ENCODE data around the gene CAMK1D. TPM values are rescaled to one million over a fixed set of nuclear protein-coding genes. Genes with fewer than 3 reads are reported as not detected.

Gene CAMK1D
- total and polyA plus RNA-seq, 2 of the 4 experiments (the other 2 are of a cell fraction), result 5.0 to 5.3 TPM

DNA sequence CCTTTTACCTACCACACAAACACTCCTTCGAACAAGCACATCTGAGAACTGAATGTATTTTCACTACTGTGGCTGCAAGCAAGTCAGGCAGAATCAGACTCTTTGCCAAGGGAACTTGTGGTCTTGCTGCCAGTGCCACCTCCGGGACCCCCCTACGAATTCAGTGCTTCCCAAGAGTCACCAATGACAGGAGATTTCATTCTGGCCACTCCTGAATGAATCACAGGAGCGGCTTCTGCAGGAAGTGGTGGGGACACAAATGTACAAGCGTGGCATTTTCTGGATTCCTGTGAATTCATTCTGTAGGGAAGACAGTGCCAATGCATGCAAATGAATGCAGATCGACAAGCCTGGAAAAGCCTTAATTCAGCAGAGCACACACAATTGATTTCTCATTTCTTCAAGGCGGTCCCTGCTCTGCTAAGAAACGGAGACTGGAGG lies 161.2 kb downstream of the CAMK1D start:
- intact Hi-C loops (cut with micrococcal nuclease) (no loop called here), dilution Hi-C loops (cut with HindIII; ENCODE audit: low sequenced_read_pairs, unreplicated experiment) (no loop called here), in situ Hi-C loops (cut with MboI; ENCODE audit: low sequenced_read_pairs) (no loop called here)
- H3K4me3 ChIP-seq (ENCODE audit: insufficient read depth, low read depth, low read length), result no peak overlapping the region
- no peak overlapping the region for H2BK15ac ChIP-seq (ENCODE audit: low read depth, low read length)
- no peak overlapping the region for H4K8ac ChIP-seq (ENCODE audit: low read depth in 2 of 2, low read length in 2 of 2)
- H2BK5ac ChIP-seq (ENCODE audit: low read depth, low read length, poor library complexity, severe bottlenecking), result no peak overlapping the region
- H3K9me3 ChIP-seq (ENCODE audit: control insufficient read depth, insufficient read depth, low read length), result peaks cover 2% of the 10 kb centered on the region; the same call in 1 of the 2 replicates
- H3K4me2 ChIP-seq (ENCODE audit: low read depth, low read length), result no peak overlapping the region
- H4K5ac ChIP-seq (ENCODE audit: low read depth, low read length), result no peak overlapping the region
- H2AFZ ChIP-seq (replicated peaks; ENCODE audit: low read length, poor library complexity), result no peak overlapping the region
- 57% methylated on average over 3 of the region's 8 CpGs; no CpG with 5 or more reads in 1 of the 2 experiments for WGBS, 2 experiments (ENCODE audit: extremely low coverage in 2 of 2, insufficient read length in 1 of 2)
- no peaks in the 10 kb centered on the region for H3K9me1 ChIP-seq (ENCODE audit: insufficient read depth, low read length)
- no peak overlapping the region for H2AK5ac ChIP-seq (ENCODE audit: low read depth, low read length)
- ATAC-seq (ENCODE audit: low read depth) (no peak), DNase-seq (no peak)
- no peak overlapping the region for H3K23ac ChIP-seq (ENCODE audit: low read depth, low read length)
- no peak overlapping the region for H3K4ac ChIP-seq (ENCODE audit: low read depth, low read length)
- H3K9ac ChIP-seq (ENCODE audit: low read depth, low read length), result no peak overlapping the region
- ChIA-PET CTCF (no interaction called here), POLR2A (ENCODE audit: unreplicated experiment) (no interaction called here)
- no peaks in the 10 kb centered on the region for H3K79me1 ChIP-seq (ENCODE audit: low read depth in 1 of 2, low read length in 2 of 2)
- H3K14ac ChIP-seq (replicated peaks; ENCODE audit: low read depth, low read length), result no peak overlapping the region
- H2BK20ac ChIP-seq (ENCODE audit: low read depth, low read length), result no peak overlapping the region
- no peak overlapping the region for H3K56ac ChIP-seq (ENCODE audit: extremely low read depth, insufficient read depth, low read length)
- H2AK9ac ChIP-seq (replicated peaks; ENCODE audit: low read depth, low read length, poor library complexity), result no peak overlapping the region
- no TSS peak for BruUV-seq (replicated peaks)
- H2BK120ac ChIP-seq (ENCODE audit: low read depth, low read length), result no peak overlapping the region
- TF ChIP-seq MAZ (IDR thresholded peaks at IDR 0.05; ENCODE audit: borderline replicate concordance, low read depth, low read length) (no peak), RFX5 (IDR thresholded peaks at IDR 0.05; ENCODE audit: low read depth, low read length) (no peak), RCOR1 (IDR thresholded peaks at IDR 0.05; ENCODE audit: insufficient replicate concordance, low read length) (no peak), BHLHE40 (IDR thresholded peaks at IDR 0.05; ENCODE audit: low read depth, low read length) (no peak), SMC3 (IDR thresholded peaks at IDR 0.05; ENCODE audit: low read depth, low read length) (no peak)
- no peak overlapping the region for H4K91ac ChIP-seq (ENCODE audit: insufficient read depth, low read depth, low read length)
- H3K36me3 ChIP-seq (ENCODE audit: control insufficient read depth, insufficient read depth, low read length), result no peaks in the 10 kb centered on the region
- no peak overlapping the region for H3K18ac ChIP-seq (ENCODE audit: low read depth, low read length)
- no peaks in the 10 kb centered on the region for H3K4me1 ChIP-seq (ENCODE audit: control insufficient read depth, insufficient read depth, low read length)
- no peak overlapping the region for H3K27ac ChIP-seq (ENCODE audit: insufficient read depth, low read length)
- no peaks in the 10 kb centered on the region for H3K27me3 ChIP-seq (ENCODE audit: control insufficient read depth, insufficient read depth, low read length)
- H4K20me1 ChIP-seq (ENCODE audit: insufficient read depth, low read length), result no peaks in the 10 kb centered on the region

Data from IMR-90 (cell line).